Spleen (tissue), 11 donors: ENCODE data around the gene ACP5. TPM values are rescaled to one million over a fixed set of nuclear protein-coding genes. Genes with fewer than 3 reads are reported as not detected.

Source experiments
- DNase-seq: peaks from one replicate; pipeline ENCODE4 v3.0.0-alpha.2; 2020
- H3K27ac ChIP-seq, 8 donors: fragments of 200-600 bp; sonication (generic) in 7 of 8; 1 replicate in 4 of 8; 2 replicates in 4 of 8; pipeline versions ENCODE4 v1.5.0 to v1.8.0; 2016 to 2021; ENCODE audit warnings: inconsistent platforms in 4 of 8, mild to moderate bottlenecking in 4 of 8, moderate library complexity in 1 of 8
- H3K27me3 ChIP-seq, 7 donors: fragments of 200-600 bp; sonication (generic) in 6 of 7; replicated peaks in 1 of 7; 1 replicate in 4 of 7; 2 replicates in 3 of 7; pipeline versions ENCODE4 v1.5.0 to v1.8.0; 2016 to 2021; ENCODE audit warnings: inconsistent platforms in 3 of 7, mild to moderate bottlenecking in 1 of 7
- H3K36me3 ChIP-seq, 6 donors: fragments of 200-600 bp; sonication (generic) in 5 of 6; 1 replicate in 4 of 6; 2 replicates in 2 of 6; pipeline versions ENCODE4 v1.5.0 to v1.8.0; 2016 to 2021; ENCODE audit warnings: inconsistent platforms in 2 of 6
- H3K4me1 ChIP-seq, 6 donors: fragments of 200-600 bp; sonication (generic) in 5 of 6; 1 replicate in 3 of 6; 2 replicates in 3 of 6; pipeline versions ENCODE4 v1.5.0 to v1.8.0; 2016 to 2021; ENCODE audit warnings: inconsistent platforms in 3 of 6
- H3K4me3 ChIP-seq, 8 donors: fragments of 200-600 bp; sonication (generic) in 7 of 8; 1 replicate in 4 of 8; 2 replicates in 4 of 8; pipeline versions ENCODE4 v1.5.0 to v1.8.0; 2016 to 2021; ENCODE audit warnings: inconsistent platforms in 4 of 8, mild to moderate bottlenecking in 4 of 8, moderate library complexity in 2 of 8
- H3K9me3 ChIP-seq, 8 donors: fragments of 200-600 bp; sonication (generic) in 7 of 8; 1 replicate in 4 of 8; 2 replicates in 4 of 8; pipeline versions ENCODE4 v1.5.0 to v1.8.0; 2016 to 2021; ENCODE audit warnings: inconsistent platforms in 4 of 8
- POLR2A ChIP-seq, 3 donors: fragments of 450-650 bp; IDR thresholded peaks; one replicate each; pipeline ENCODE4 v1.5.1; 2017; ENCODE audit warnings: antibody characterized with exemption in 3 of 3, mild to moderate bottlenecking in 1 of 3
- POLR2AphosphoS5 ChIP-seq, 3 donors: sonication (generic); formaldehyde crosslinking; IDR thresholded peaks; one replicate each; pipeline ENCODE4 v1.5.1; 2017; ENCODE audit warnings: antibody characterized with exemption in 3 of 3
- WGBS, 5 donors: extraction: QIAGEN DNeasy Blood & Tissue Kit in 3 of 5; methylation state at CpG; one replicate each; pipeline versions ENCODE4 v1.1.5 to v1.1.7; 2013 to 2018; 5-methylcytosine and 5-hydroxymethylcytosine counted together
- intact Hi-C: fragments of 100-400 bp; cut with DNase I; formaldehyde crosslinking; loops from one replicate; pipeline ENCODE4 v1.15.0; 2023; ENCODE audit warnings: low total_unique reads
- polyA plus RNA-seq, 3 donors: library from polyadenylated mRNA; stranded (reverse); fragments of 200-250 nt; gene quantifications; one replicate each; pipeline ENCODE4 v1.2.1, GENCODE V29; 2013
- total RNA-seq, 7 donors: library from RNA; depleted of rRNA in 3 of 7; stranded (reverse); fragments of >200 nt in 3 of 7; fragmentation: NEBNext Ultra II Directional in 4 of 7; extraction: Animal tissue kit (Norgen Biotek cat#: 25700) in 4 of 7; gene quantifications; one replicate each; pipeline versions ENCODE4 v1.1.0 to v1.2.1, GENCODE V29; 2016 to 2021
- TF ChIP-seq, protein P1 (sequence below), 11 experiments: fragments of 200-600 bp in 7 of 11; fragments of 450-650 bp in 4 of 11; sonication (generic) in 4 of 11; IDR thresholded peaks in 8 of 11; conservative IDR thresholded peaks in 3 of 11; 1 replicate in 7 of 11; 2 replicates in 4 of 11; pipeline versions ENCODE4 v1.4.0 to v1.8.0; 2016 to 2021; ENCODE audit warnings: antibody characterized with exemption in 11 of 11, inconsistent platforms in 4 of 11, mild to moderate bottlenecking in 1 of 11
- donor health status: healthy with polysubstance abuse.
- donor health status: DM: no; HTN: no; CAD: no; lungs with moderate emphysema.
- donor health status: DM: no; HTN: no; CAD: no.
- donor health status: Bipolar disorder and iron deficiency.
- donor health status: healthy.
- donor health status: DM: no; HTN: no; CAD: no.
- donor health status: DM: yes; HTN: yes; CAD: no.

The ACP5 gene
- total and polyA plus RNA-seq, 10 donors: 41.7 to 332 (median 69.2) TPM

DNA sequence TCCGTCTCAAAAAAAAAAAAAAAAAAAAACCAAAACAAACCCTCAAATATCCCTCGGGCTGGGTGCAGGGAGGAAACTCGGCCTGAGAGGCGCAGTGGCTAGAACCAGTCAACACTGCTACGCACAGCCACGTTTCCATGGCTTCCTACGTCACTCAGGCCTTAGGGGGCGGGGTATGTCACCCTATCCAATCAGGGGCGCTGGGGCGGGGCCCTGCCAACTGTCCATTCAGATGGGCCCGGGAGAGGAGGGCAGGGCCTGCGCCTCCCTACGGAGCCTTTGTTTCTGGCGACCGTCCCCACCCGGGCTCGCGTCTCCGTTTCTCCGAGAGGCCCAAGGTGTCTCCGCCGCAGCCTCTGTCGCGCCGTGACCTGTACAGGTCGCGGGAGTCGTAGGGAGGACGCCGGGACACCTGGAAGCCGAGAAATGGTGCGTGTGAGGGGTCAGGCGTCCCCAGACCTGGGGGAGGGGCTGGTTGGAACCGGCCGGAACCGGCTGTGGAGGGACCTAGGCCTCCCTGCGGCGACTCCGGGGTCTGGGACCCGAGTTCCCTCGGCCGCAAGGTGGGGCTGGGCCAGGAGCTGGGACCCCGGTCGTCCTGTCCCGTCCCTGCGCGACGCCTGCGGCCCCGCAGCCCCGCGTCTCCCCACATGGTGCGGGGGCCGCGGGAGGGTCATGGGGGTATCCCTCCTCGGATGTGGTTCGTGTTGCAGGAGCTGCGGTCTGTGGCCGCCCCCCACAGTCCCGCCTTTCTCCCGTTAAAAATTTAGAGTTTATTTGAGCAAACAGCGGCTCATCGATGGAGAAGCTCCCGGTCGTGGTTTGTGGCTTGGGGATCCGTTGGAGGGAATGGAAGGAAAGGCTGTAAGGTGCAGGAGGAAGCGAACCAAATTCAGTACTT is 20.0 kb upstream of the ACP5 start, which contains the start of gene ZNF627:
ZNF627 (plus strand) TSS at position 282 of the 901 bp plus-strand sequence; CDS start at position 427, 145 bp downstream.
- DNase-seq: peak; percentile 98
- H3K27me3 ChIP-seq: no peaks in the 10 kb centered on the region
- peaks cover 9 to 48% (median 18%) of the 10 kb centered on the region in 6 donors for H3K4me1 ChIP-seq
- peak within 1 kb of the TSS; percentile 65 to 92 (median 82) for H3K4me3 ChIP-seq
- intact Hi-C loops: no loop called here
- no peaks in the 10 kb centered on the region for H3K9me3 ChIP-seq
- 0 to 1% (median 1%) methylated on average over 35 to 67 of the region's 67 CpGs for WGBS, 5 donors
- peak within 1 kb of the TSS; percentile 77 to 95 (median 90) for H3K27ac ChIP-seq
- H3K36me3 ChIP-seq: no peaks in the 10 kb centered on the region
- TF ChIP-seq POLR2A (IDR thresholded peaks at IDR 0.05) (peak; percentile 65 to 91 (median 78)), POLR2AphosphoS5 (IDR thresholded peaks at IDR 0.05) (peak; percentile 98 to 99 (median 98))
- TF ChIP-seq, protein P1, sequence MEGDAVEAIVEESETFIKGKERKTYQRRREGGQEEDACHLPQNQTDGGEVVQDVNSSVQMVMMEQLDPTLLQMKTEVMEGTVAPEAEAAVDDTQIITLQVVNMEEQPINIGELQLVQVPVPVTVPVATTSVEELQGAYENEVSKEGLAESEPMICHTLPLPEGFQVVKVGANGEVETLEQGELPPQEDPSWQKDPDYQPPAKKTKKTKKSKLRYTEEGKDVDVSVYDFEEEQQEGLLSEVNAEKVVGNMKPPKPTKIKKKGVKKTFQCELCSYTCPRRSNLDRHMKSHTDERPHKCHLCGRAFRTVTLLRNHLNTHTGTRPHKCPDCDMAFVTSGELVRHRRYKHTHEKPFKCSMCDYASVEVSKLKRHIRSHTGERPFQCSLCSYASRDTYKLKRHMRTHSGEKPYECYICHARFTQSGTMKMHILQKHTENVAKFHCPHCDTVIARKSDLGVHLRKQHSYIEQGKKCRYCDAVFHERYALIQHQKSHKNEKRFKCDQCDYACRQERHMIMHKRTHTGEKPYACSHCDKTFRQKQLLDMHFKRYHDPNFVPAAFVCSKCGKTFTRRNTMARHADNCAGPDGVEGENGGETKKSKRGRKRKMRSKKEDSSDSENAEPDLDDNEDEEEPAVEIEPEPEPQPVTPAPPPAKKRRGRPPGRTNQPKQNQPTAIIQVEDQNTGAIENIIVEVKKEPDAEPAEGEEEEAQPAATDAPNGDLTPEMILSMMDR (IDR thresholded peaks at IDR 0.05 in 8 of 11, conservative IDR thresholded peaks at IDR 0.05 in 3 of 11): peak in 10 of 11 experiments; percentile 33 to 80 (median 60)

DNA sequence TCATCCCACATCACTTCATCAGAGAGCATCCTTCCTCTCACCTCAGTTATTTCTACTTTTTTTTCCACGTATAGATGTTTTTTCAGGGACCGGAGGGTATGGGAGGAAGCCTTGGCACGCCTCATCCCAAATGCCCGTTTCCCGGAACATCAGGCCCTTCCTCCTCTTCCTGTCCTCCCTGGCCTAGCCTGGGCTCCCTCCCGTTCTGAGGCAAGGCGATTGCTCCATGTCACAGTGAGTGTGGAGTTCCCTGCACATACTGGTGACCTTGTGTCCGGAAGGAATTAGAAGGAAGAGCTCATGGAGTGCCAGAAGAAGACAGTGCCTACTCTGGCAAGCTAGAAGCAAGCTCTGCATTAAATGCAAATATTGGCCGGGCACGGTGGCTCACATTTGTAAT is 18.7 kb upstream of the ACP5 start:
- H3K27ac ChIP-seq: peak overlapping the region in 6 of 8 donors; percentile 13 to 92 (median 89)
- DNase-seq: no peak
- intact Hi-C loops: no loop called here
- WGBS, 5 donors: 61 to 83% (median 74%) methylated on average over 10 of the region's 10 CpGs
- peaks cover 9 to 48% (median 18%) of the 10 kb centered on the region in 6 donors for H3K4me1 ChIP-seq
- TF ChIP-seq, protein P1 (IDR thresholded peaks at IDR 0.05 in 8 of 11, conservative IDR thresholded peaks at IDR 0.05 in 3 of 11): no peak
- TF ChIP-seq POLR2A (IDR thresholded peaks at IDR 0.05) (no peak), POLR2AphosphoS5 (IDR thresholded peaks at IDR 0.05) (peak in 2 of 3 donors; percentile 47 to 69)
- peak overlapping the region in 1 of 8 donors; percentile 77 for H3K4me3 ChIP-seq
- no peaks in the 10 kb centered on the region for H3K36me3 ChIP-seq
- H3K9me3 ChIP-seq: no peaks in the 10 kb centered on the region
- H3K27me3 ChIP-seq: no peaks in the 10 kb centered on the region

DNA sequence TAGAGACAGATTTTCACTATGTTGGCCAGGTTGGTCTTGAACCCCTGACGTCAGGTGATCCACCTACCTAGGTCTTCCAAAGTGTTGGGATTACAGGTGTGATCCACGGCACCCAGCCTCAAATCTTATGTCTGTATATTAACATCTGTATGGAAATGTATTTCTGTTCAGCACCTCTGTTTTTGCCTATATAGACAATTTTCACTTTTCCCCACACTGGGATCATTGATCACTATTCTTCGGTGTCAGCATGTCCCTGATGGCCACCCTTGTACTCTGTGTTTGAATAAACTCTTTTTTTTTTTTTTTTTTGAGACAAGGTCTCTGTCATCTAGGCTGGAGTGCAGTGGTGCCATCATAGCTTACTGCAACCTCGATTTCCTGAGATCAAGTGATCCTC is 16.6 kb upstream of the ACP5 start:
- DNase-seq: no peak
- Histone ChIP-seq H3K27ac (no peak overlapping the region), H3K36me3 (no peaks in the 10 kb centered on the region), H3K4me3 (no peak overlapping the region), H3K4me1 (peaks cover 9 to 28% (median 13%) of the 10 kb centered on the region in 6 donors), H3K9me3 (no peaks in the 10 kb centered on the region), H3K27me3 (no peaks in the 10 kb centered on the region)
- intact Hi-C loops: no loop called here
- no peak for TF ChIP-seq POLR2AphosphoS5 (IDR thresholded peaks at IDR 0.05)
- no peak for TF ChIP-seq POLR2A (IDR thresholded peaks at IDR 0.05)
- TF ChIP-seq, protein P1 (IDR thresholded peaks at IDR 0.05 in 8 of 11, conservative IDR thresholded peaks at IDR 0.05 in 3 of 11): no peak
- 76 to 92% (median 85%) methylated on average over 4 of the region's 4 CpGs for WGBS, 5 donors
